ENCODE results near the gene OR5H14. TPM values are rescaled to one million over a fixed set of nuclear protein-coding genes. Genes with fewer than 3 reads are reported as not detected.

OR5H14 gene
- total RNA-seq, 1 donor from 2014 or later = not detected

GRCh38 chr3:98199020-98199419, 51.7 kb downstream of the OR5H14 start:
- no peak for DNase-seq

Other genes with a start within 250 kb of the OR5H14 start
- gene RIOX2, start 175.0 kb upstream of the OR5H14 start, total RNA-seq = 35.7 TPM
- gene GABRR3, start 112.2 kb upstream of the OR5H14 start, total RNA-seq = not detected
- gene OR5AC2, start 60.3 kb upstream of the OR5H14 start, total RNA-seq = not detected
- gene OR5H1, start 16.8 kb upstream of the OR5H14 start, total RNA-seq = not detected
- not detected for gene OR5H15, start 19.2 kb downstream of the OR5H14 start, total RNA-seq
- gene OR5H6, start 116.8 kb downstream of the OR5H14 start, total RNA-seq = not detected
- not detected for gene OR5H2, start 135.0 kb downstream of the OR5H14 start, total RNA-seq
- not detected for gene OR5K4, start 206.4 kb downstream of the OR5H14 start, total RNA-seq
- not detected for gene OR5K3, start 243.2 kb downstream of the OR5H14 start, total RNA-seq

Measured in skin of body (tissue), 2 donors.